K562 (cell line): ENCODE measurements around the gene TXNL1. TPM values are rescaled to one million over a fixed set of nuclear protein-coding genes. Genes with fewer than 3 reads are reported as not detected.

Source experiments
- ATAC-seq: fragments of 200-7000 bp; cut with Tn5 transposase; 3 replicates; pipeline ENCODE4 v1.9.1; 2020; ENCODE audit warnings: moderate library complexity
- BruUV-seq: library from RNA; stranded (reverse); fragments of 400-500 nt; replicated peaks from 2 replicates; lab custom pipeline; 2021; lab: Mats Ljungman, UMichigan
- CTCF ChIA-PET: fragments of 300-600 bp; formaldehyde crosslinking; extraction: SDS; loops from one replicate; lab custom pipeline; 2021; ENCODE audit warnings: low intra/inter-chr PET ratio; lab: Yijun Ruan, JAX
- POLR2A ChIA-PET: fragments of 300-600, 350-650 bp; sonication (Branson Sonifier 250); formaldehyde crosslinking; extraction: SDS; loops from one replicate; lab custom pipeline; 2021; ENCODE audit warnings: antibody characterized with exemption, inconsistent platforms; lab: Yijun Ruan, JAX
- DNase-seq, 4 experiments: peaks; one replicate each; pipeline versions ENCODE4 v3.0.0 to v3.0.0-alpha.2; 2011 to 2018; ENCODE audit warnings: low spot score in 3 of 4, mixed read lengths in 3 of 4; ENCODE audit errors: extremely low read depth in 1 of 4
- FAIRE-seq: peaks from 2 replicates; lab custom pipeline; 2011; peaks lifted over from hg19 to GRCh38; lab: Jason Lieb, UNC
- H2AFZ ChIP-seq: 2 replicates; pipeline ENCODE4 v1.6.0; 2011; ENCODE audit warnings: low read depth, low read length, control low read depth, inconsistent platforms
- H3K27ac ChIP-seq: fragments of 200-600 bp; 3 replicates; pipeline ENCODE4 v1.8.0; 2011; ENCODE audit warnings: low read depth, mild to moderate bottlenecking, control low read depth, inconsistent platforms, low read length, moderate library complexity, mixed read lengths; ENCODE audit errors: extremely low read depth
- H3K27me3 ChIP-seq, 2 experiments: fragments of 300-600 bp in 1 of 2; 2 replicates in 1 of 2; 3 replicates in 1 of 2; pipeline versions ENCODE4 v1.6.0 to v1.8.0; 2011; ENCODE audit warnings: inconsistent platforms in 2 of 2, low read length in 2 of 2, mild to moderate bottlenecking in 1 of 2, mixed read lengths in 1 of 2, moderate library complexity in 1 of 2; ENCODE audit not compliant: control insufficient read depth in 2 of 2, insufficient read depth in 2 of 2
- H3K36me3 ChIP-seq: fragments of 300-600 bp; 3 replicates; pipeline ENCODE4 v1.8.0; 2011; ENCODE audit warnings: mild to moderate bottlenecking, low read length, inconsistent platforms; ENCODE audit not compliant: control insufficient read depth, insufficient read depth
- H3K4me1 ChIP-seq, 2 experiments: fragments of 200-600 bp in 1 of 2; replicated peaks in 1 of 2; 2 replicates in 1 of 2; 3 replicates in 1 of 2; pipeline versions ENCODE4 v1.5.1 to v1.8.0; 2011; ENCODE audit warnings: inconsistent platforms in 2 of 2, low read length in 2 of 2, mild to moderate bottlenecking in 1 of 2, mixed read lengths in 1 of 2, moderate library complexity in 1 of 2; ENCODE audit not compliant: control insufficient read depth in 2 of 2, insufficient read depth in 2 of 2
- H3K4me2 ChIP-seq: 2 replicates; pipeline ENCODE4 v1.6.1; 2011; ENCODE audit warnings: low read length, control low read depth, inconsistent platforms, mixed read lengths; ENCODE audit not compliant: insufficient read depth
- H3K4me3 ChIP-seq: fragments of 200-600 bp; sonication (generic), shearing (Covaris generic); 2 replicates; pipeline ENCODE4 v1.5.1; 2016; ENCODE audit warnings: control low read depth, inconsistent platforms
- H3K79me2 ChIP-seq: fragments of 200-600 bp; 3 replicates; pipeline ENCODE4 v1.8.0; 2011; ENCODE audit warnings: low read length, inconsistent platforms; ENCODE audit not compliant: control insufficient read depth, insufficient read depth
- H3K9ac ChIP-seq, 2 experiments: 2 replicates each; pipeline versions ENCODE4 v1.6.0 to v1.6.1; 2011; ENCODE audit warnings: low read depth in 2 of 2, low read length in 2 of 2, control low read depth in 1 of 2, inconsistent platforms in 1 of 2, mild to moderate bottlenecking in 1 of 2, mixed read lengths in 1 of 2; ENCODE audit not compliant: insufficient read depth in 1 of 2
- H3K9me1 ChIP-seq: one replicate; pipeline ENCODE4 v1.6.0; 2011; ENCODE audit warnings: inconsistent platforms, mild to moderate bottlenecking, low read length, moderate library complexity; ENCODE audit not compliant: control insufficient read depth, insufficient read depth
- H3K9me3 ChIP-seq: replicated peaks from 2 replicates; pipeline ENCODE4 v1.5.1; 2011; ENCODE audit warnings: low read depth, low read length, inconsistent platforms; ENCODE audit not compliant: control insufficient read depth, insufficient read depth
- H4K20me1 ChIP-seq: replicated peaks from 2 replicates; pipeline ENCODE4 v1.6.1; 2011; ENCODE audit warnings: low read length, inconsistent platforms, mixed read lengths; ENCODE audit not compliant: control insufficient read depth, insufficient read depth
- BACH1 ChIP-seq: fragments of 200-800 bp; sonication (Bioruptor generic); IDR thresholded peaks from 2 replicates; pipeline ENCODE4 v1.6.1; 2016; ENCODE audit warnings: missing genetic modification characterization, missing compliant biosample characterization
- CCAR2 ChIP-seq: fragments of 200-400 bp; formaldehyde crosslinking; IDR thresholded peaks from 2 replicates; pipeline ENCODE4 v1.6.1; 2017; ENCODE audit warnings: mild to moderate bottlenecking, low read depth, low read length
- HLTF ChIP-seq: fragments of 450-650 bp; IDR thresholded peaks from 2 replicates; pipeline ENCODE4 v1.6.1; 2016
- KLF1 ChIP-seq: fragments of 450-650 bp; IDR thresholded peaks from 2 replicates; pipeline ENCODE4 v1.6.1; 2016; ENCODE audit warnings: missing genetic modification characterization, missing compliant biosample characterization
- NUFIP1 ChIP-seq: fragments of 450-650 bp; IDR thresholded peaks from 2 replicates; pipeline ENCODE4 v1.6.1; 2018; ENCODE audit not compliant: partially characterized antibody
- RBBP5 ChIP-seq: fragments of 200-600 bp; sonication (generic); IDR thresholded peaks from 2 replicates; pipeline ENCODE4 v1.6.1; 2012; ENCODE audit warnings: borderline replicate concordance, mild to moderate bottlenecking, low read length, control low read depth, inconsistent platforms; ENCODE audit not compliant: insufficient read depth, poor library complexity, severe bottlenecking
- ZBTB9 ChIP-seq: fragments of 450-650 bp; formaldehyde crosslinking; IDR thresholded peaks from 2 replicates; pipeline ENCODE4 v1.4.0; 2020; ENCODE audit warnings: mild to moderate bottlenecking, moderate library complexity
- ZNF274 ChIP-seq: IDR thresholded peaks from 2 replicates; pipeline ENCODE4 v1.6.1; 2011; ENCODE audit warnings: low read depth, mild to moderate bottlenecking, low read length, moderate library complexity, borderline replicate concordance
- ZNF589 ChIP-seq: fragments of 200-800 bp; sonication (Bioruptor generic); IDR thresholded peaks from 2 replicates; pipeline ENCODE4 v1.6.1; 2016; ENCODE audit warnings: low read depth, missing genetic modification characterization, missing compliant biosample characterization
- WGBS: fragments of 100-300 bp; shearing (Covaris generic); methylation state at CpG from one replicate; pipeline ENCODE4 v1.1.6; 2016; ENCODE audit warnings: low coverage, mixed read lengths; ENCODE audit not compliant: insufficient coverage; ENCODE audit errors: missing lambda C conversion rate; 5-methylcytosine and 5-hydroxymethylcytosine counted together
- in situ Hi-C: fragments of 300-500 bp; cut with MboI; formaldehyde crosslinking; loops from 4 replicates; pipeline ENCODE4 v1.15.0; 2018; ENCODE audit warnings: inconsistent platforms, mixed read lengths
- intact Hi-C: fragments of 100-400 bp; cut with micrococcal nuclease; formaldehyde crosslinking; loops from 2 replicates; pipeline ENCODE4 v1.14.2; 2022
- polyA plus RNA-seq, 8 experiments: library from polyadenylated mRNA; depleted of rRNA in 4 of 8; stranded (reverse) in 5 of 8; unstranded in 3 of 8; fragments of >200 nt; fragmentation: Nextera tagmentation in 2 of 8; fragmentation: Illumina TruSeq in 1 of 8; extraction: Ambion mirVana in 2 of 8; extraction: Trizol in 1 of 8; gene quantifications; 2 replicates each; pipeline versions ENCODE4 v1.2.1 to v1.2.3, GENCODE V29; 2011 to 2014; ENCODE audit warnings: inconsistent platforms in 1 of 8, missing spikeins in 1 of 8
- total RNA-seq, 7 experiments: library from RNA; depleted of rRNA in 6 of 7; stranded (reverse); fragments of >200 nt in 6 of 7; fragmentation: Illumina TruSeq in 2 of 7; extraction: Trizol in 2 of 7; gene quantifications; 2 replicates each; pipeline versions ENCODE4 v1.2.1 to v1.2.3, GENCODE V29; 2011 to 2021; ENCODE audit warnings: low replicate concordance in 1 of 7

The TXNL1 gene
- total and polyA plus RNA-seq, 9 of the 15 experiments (the other 6 are each of a cell fraction or from before 2014, with no cell fraction given), result 45.4 to 103 (median 65.7) TPM

GRCh38 chr18:56576826-56577573 is 61.4 kb downstream of the TXNL1 start:
- Histone ChIP-seq H3K9me3 (no peaks in the 10 kb centered on the region), H4K20me1 (no peaks in the 10 kb centered on the region), H3K4me2 (no peak overlapping the region), H3K27ac (no peak overlapping the region), H2AFZ (no peak overlapping the region), H3K4me1 (peaks cover 0 to 4% of the 10 kb centered on the region in 2 experiments; a peak in 1 of 5 replicates), H3K79me2 (no peaks in the 10 kb centered on the region), H3K9ac (0 out of 4 replicates have a peak overlapping the region, but pooled peaks of 1 of the 2 experiments have one; percentile 28), H3K9me1 (no peaks in the 10 kb centered on the region), H3K27me3 (no peaks in the 10 kb centered on the region), H3K36me3 (no peaks in the 10 kb centered on the region), H3K4me3 (no peak overlapping the region)
- in situ Hi-C loops, result no loop called here
- DNase-seq (no peak), FAIRE-seq (no peak), ATAC-seq (no peak)
- BruUV-seq, result no TSS peak
- 10% methylated on average over 14 of the region's 14 CpGs for WGBS
- no peak for TF ChIP-seq CCAR2
- TF ChIP-seq ZNF589 (CRISPR knock-in tag), result no peak
- no peak for TF ChIP-seq RBBP5
- no peak for TF ChIP-seq NUFIP1
- no peak for TF ChIP-seq ZNF274
- no peak for TF ChIP-seq ZBTB9
- TF ChIP-seq HLTF, result no peak
- no peak for TF ChIP-seq KLF1
- TF ChIP-seq BACH1 (tag), result no peak
- ChIA-PET POLR2A (interaction anchor here (0.6 to 0.7 kb wide), 2 partner anchors 21 to 1324 kb away, joined by 3 read pairs; no protein-coding TSS in a partner anchor), CTCF (interaction anchor here (1.4 kb wide), 1 partner anchor 1343 kb away, joined by 10 read pairs; no protein-coding TSS in a partner anchor)
- intact Hi-C loops, result loop anchor here (5.0 to 10.0 kb wide), 2 partner anchors 792 to 1340 kb away; no protein-coding TSS in a partner anchor
